SK-N-MC (cell line): Measurements from ENCODE around the gene ERGIC3.

ENCODE experiments used
- DNase-seq: peaks from one replicate; pipeline ENCODE4 v3.0.0-alpha.2; 2011; ENCODE audit warnings: low read depth, low spot score
- H3K27ac ChIP-seq: fragments of 200-600 bp; sonication (generic); 2 replicates; pipeline ENCODE4 v1.5.1; 2016; ENCODE audit warnings: mixed run types
- H3K36me3 ChIP-seq: fragments of 200-600 bp; sonication (generic); 2 replicates; pipeline ENCODE4 v1.6.1; 2017; ENCODE audit warnings: antibody characterized with exemption, low read length, mixed read lengths; ENCODE audit not compliant: insufficient read depth
- H3K4me3 ChIP-seq: fragments of 200-600 bp; sonication (generic); 2 replicates; pipeline ENCODE4 v1.5.1; 2016
- H3K9ac ChIP-seq: fragments of 200-600 bp; sonication (generic); 2 replicates; pipeline ENCODE4 v1.8.0; 2017; ENCODE audit warnings: mixed run types, mixed read lengths; ENCODE audit not compliant: insufficient read length
- H3K9me3 ChIP-seq: fragments of 200-600 bp; sonication (generic); 2 replicates; pipeline ENCODE4 v1.6.1; 2017; ENCODE audit warnings: low read depth, mild to moderate bottlenecking, antibody characterized with exemption, low read length, moderate library complexity, mixed read lengths
- EZH2 ChIP-seq: fragments of 200-600 bp; sonication (generic); IDR thresholded peaks from one replicate; pipeline ENCODE4 v1.6.1; 2017; ENCODE audit warnings: antibody characterized with exemption
- FOXP2 ChIP-seq: optimal IDR thresholded peaks from 2 replicates; pipeline ENCODE3; 2011; ENCODE audit warnings: mild to moderate bottlenecking, moderate library complexity; ENCODE audit not compliant: insufficient read depth; ENCODE audit errors: extremely low read length, control extremely low read depth
- POLR2AphosphoS5 ChIP-seq: IDR thresholded peaks from 2 replicates; pipeline ENCODE4 v1.6.1; 2012; ENCODE audit warnings: mild to moderate bottlenecking, low read depth, low read length, borderline replicate concordance

ERGIC3 gene

DNA sequence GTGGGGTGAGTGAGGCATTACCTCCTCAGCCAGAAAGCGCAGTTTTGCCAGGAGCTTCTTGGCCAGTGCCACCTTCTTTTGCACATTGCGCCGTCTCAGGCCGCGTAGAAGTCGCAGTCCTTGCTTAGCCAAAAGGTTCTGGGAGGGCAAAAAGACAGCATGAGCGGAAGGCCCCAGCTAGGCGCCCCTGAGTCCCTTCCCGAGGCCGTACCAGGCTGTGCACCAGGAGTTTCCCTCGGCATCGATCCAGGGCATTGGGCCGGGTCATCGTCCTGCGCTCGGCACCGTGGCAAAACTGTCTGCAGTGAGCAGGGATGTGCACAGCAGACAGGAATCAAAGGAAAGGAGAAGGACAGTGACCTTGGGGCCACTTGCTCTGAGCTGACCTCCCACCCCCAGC is 53.6 kb downstream of the ERGIC3 start:
- no peak for DNase-seq
- no peaks in the 10 kb centered on the region for H3K9me3 ChIP-seq
- H3K27ac ChIP-seq: no peak overlapping the region
- TF ChIP-seq EZH2: no peak
- no peak for TF ChIP-seq FOXP2
- TF ChIP-seq POLR2AphosphoS5: no peak
- no peaks in the 10 kb centered on the region for H3K36me3 ChIP-seq
- H3K9ac ChIP-seq: no peak overlapping the region
- no peak overlapping the region for H3K4me3 ChIP-seq

DNA sequence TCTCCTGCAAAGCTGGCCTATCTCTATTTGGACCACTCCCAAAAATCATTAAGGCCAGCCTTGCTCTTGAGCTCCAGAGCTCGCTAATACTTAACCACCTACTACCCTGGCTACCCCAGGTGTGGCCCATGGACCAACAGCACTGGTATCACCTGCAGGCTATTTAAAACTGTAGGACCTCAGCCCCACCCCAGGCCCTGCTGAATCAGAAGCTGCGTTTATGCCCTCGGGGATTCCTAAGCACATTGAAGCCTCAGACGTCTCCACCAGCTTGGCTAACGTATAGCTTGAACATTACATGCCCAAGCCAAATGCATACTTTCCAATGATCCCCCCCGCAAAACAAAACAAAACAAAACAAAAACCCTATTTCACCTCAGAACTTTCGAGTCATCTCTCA is 54.0 kb downstream of the ERGIC3 start:
- TF ChIP-seq POLR2AphosphoS5 (no peak), FOXP2 (no peak), EZH2 (no peak)
- DNase-seq: no peak
- Histone ChIP-seq H3K9me3 (no peaks in the 10 kb centered on the region), H3K36me3 (no peaks in the 10 kb centered on the region), H3K9ac (no peak overlapping the region), H3K4me3 (no peak overlapping the region), H3K27ac (no peak overlapping the region)

DNA sequence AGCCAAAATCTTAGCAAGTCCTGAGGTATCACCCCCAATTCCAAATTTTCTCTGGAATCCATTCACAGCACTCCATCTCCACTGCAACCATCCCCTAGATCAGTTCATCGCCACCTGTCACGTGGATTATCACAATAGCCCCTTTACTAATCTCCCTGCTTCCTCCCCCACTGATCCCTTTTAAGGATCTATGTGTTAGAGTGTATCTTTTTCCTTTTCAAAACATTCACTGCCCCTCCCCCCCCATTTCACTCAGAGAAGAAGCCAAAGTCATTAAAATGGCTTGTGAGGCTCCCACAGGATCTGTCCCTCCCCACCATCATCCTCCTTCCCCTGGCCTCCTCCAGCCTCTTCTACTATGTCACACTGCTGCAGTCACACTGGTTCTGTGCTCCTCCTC is 55.3 kb downstream of the ERGIC3 start:
- H3K27ac ChIP-seq: no peak overlapping the region
- no peak for DNase-seq
- H3K4me3 ChIP-seq: no peak overlapping the region
- no peaks in the 10 kb centered on the region for H3K36me3 ChIP-seq
- TF ChIP-seq POLR2AphosphoS5 (no peak), FOXP2 (no peak), EZH2 (no peak)
- no peaks in the 10 kb centered on the region for H3K9me3 ChIP-seq
- no peak overlapping the region for H3K9ac ChIP-seq

DNA sequence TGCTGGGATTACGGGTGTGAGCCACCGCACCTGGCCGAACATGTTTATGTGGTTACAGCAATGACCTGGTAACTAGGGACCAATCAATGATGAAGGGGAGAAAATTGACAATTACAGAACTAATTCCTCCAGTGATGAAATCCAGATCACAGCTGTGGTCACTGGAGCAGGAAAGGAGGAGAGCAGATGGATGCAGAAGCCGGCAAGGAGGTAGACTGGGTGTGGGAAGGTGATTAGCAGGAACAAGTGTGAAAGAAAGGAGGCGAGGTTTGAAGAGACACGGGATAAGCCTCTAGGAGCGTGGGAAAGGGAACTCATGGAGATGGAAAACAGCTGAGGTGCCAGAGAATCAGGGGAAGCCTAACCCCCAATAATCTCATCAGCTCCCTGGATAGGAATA is 56.6 kb downstream of the ERGIC3 start:
- Histone ChIP-seq H3K36me3 (no peaks in the 10 kb centered on the region), H3K9me3 (no peaks in the 10 kb centered on the region), H3K9ac (no peak overlapping the region), H3K4me3 (no peak overlapping the region), H3K27ac (no peak overlapping the region)
- no peak for TF ChIP-seq EZH2
- no peak for TF ChIP-seq POLR2AphosphoS5
- TF ChIP-seq FOXP2: no peak
- DNase-seq: no peak

DNA sequence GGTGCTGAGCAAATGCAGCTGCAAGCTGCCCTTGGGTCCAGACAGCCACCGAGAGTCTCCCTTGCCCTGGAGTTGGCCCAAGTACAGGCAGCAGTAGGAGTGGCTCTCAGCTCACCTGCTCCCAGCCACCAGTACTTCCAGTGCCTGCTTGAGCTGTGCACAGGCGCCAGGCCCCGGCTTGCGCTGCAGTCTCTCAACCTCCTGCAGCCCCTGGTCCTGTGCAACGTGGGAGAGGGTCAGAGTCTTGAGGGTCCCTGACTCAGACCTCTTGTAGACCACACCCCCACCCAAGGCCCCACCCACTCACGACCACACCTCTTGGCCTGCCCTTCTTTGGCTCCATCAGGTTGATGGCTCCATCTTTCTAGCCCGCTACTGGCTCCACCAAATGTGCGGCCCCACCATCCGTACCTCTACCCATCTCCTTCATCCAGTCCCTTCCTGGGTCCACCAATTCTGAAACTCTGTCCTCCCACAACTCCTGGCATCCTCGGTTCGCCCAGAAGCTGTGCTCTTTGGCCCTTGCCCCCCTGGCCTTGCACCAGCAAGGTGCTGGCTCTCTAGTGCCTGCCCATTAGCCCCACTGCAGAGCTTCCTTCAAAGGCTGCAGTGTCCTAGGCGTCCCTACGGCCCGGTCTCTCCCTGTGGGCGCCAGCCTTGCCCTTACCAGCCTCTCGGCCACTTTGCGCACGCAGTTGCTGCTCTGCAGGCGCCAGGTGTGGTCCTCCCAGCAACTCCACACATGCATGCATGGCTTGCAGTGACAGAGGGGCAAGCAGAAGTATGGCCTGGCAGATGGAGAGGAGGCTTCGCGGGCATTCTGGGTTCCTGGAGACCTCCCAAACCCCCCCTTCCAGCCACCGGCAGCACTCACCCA is 57.3 kb downstream of the ERGIC3 start:
- H3K9ac ChIP-seq: no peak overlapping the region
- no peak overlapping the region for H3K27ac ChIP-seq
- no peaks in the 10 kb centered on the region for H3K36me3 ChIP-seq
- H3K4me3 ChIP-seq: no peak overlapping the region
- TF ChIP-seq FOXP2: no peak
- TF ChIP-seq EZH2: no peak
- TF ChIP-seq POLR2AphosphoS5: no peak
- H3K9me3 ChIP-seq: no peaks in the 10 kb centered on the region
- DNase-seq: no peak

DNA sequence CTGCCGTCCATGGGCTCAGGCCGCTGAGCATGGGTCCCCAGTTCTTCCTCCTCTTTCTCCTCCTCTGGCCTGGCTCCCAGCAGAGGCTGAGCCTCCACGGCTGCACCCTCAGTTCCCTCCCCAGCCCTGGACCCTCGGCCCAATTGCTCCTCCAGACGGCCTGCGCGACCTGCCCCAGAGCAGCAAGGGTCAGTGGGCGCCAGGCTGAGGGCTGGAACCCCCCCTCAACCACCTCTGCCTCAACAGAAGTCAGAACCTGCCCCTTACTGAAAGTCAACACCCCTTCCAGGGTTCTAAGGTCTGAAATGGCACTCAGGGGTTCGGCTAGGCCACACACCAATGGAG is 57.9 kb downstream of the ERGIC3 start:
- no peak overlapping the region for H3K4me3 ChIP-seq
- TF ChIP-seq FOXP2 (no peak), EZH2 (no peak), POLR2AphosphoS5 (no peak)
- H3K9me3 ChIP-seq: no peaks in the 10 kb centered on the region

DNA sequence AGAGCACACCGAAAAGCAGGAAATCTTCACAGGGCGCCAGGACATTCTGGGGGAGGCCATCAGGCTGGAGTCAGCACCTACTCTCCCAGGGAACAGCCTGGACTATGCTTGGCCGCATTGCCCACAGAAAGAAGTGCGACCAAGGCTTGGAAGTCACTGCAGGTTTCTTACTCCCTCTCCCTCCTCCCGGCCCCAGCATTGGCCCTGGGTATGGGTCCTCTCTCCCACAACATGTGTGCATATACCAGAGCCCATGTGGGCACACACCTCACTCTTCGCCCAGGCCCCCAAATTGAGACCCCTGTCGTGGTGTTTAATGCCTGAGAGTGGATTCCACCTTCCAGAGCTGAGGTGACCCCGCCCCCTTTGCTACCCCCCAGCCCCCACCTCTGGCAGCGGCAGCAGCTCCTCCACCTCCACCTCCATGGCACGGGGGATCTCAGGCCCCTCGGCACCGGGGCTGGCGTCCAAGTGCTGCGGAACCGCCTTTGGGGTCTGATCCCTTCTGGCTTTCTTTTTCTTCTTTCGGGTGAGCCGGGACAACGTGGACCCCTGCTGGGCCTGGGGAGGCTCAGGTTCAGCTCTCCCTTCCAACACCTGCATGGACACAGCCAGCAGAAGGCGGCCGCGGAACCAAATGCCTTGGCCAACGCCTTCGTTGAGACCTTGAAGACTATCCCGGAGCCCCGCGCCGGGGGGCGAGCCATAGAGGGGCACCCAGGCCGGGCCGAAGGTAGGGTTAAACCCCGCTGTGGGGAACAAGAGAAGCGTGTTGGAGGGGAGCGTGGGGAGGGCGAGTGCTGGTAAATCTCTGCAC is 58.5 kb downstream of the ERGIC3 start:
- Histone ChIP-seq H3K9me3 (no peaks in the 10 kb centered on the region), H3K27ac (no peak overlapping the region), H3K36me3 (no peaks in the 10 kb centered on the region), H3K4me3 (no peak overlapping the region), H3K9ac (no peak overlapping the region)
- DNase-seq: no peak
- TF ChIP-seq FOXP2 (no peak), EZH2 (no peak), POLR2AphosphoS5 (no peak)

More for the DNA sequence above, 57.9 kb downstream of the ERGIC3 start:
- Histone ChIP-seq H3K27ac (no peak overlapping the region), H3K36me3 (no peaks in the 10 kb centered on the region), H3K9ac (no peak overlapping the region)
- DNase-seq: no peak
